ENCODE measurements around the gene PMEPA1. TPM values are rescaled to one million over a fixed set of nuclear protein-coding genes. Genes with fewer than 3 reads are reported as not detected.

PMEPA1 gene
- total RNA-seq, 1 donor, result 23.5 TPM

GRCh38 chr20:57663681-57664451, 45.9 kb downstream of the PMEPA1 start:
- Histone ChIP-seq H3K36me3 (ENCODE audit: insufficient read depth, low read length) (no peaks in the 10 kb centered on the region), H2AFZ (ENCODE audit: low read length) (no peak overlapping the region), H4K20me1 (ENCODE audit: insufficient read depth, low read length) (peaks cover 45% of the 10 kb centered on the region), H3K27me3 (ENCODE audit: insufficient read depth, low read length) (no peaks in the 10 kb centered on the region), H3K4me1 (ENCODE audit: insufficient read depth, low read length) (no peaks in the 10 kb centered on the region), H3K27ac (ENCODE audit: low read depth, low read length) (no peak overlapping the region), H3K79me2 (ENCODE audit: insufficient read depth, low read length) (peaks cover 7% of the 10 kb centered on the region), H3K4me3 (ENCODE audit: insufficient read depth, low read length) (no peak overlapping the region), H3K9me3 (ENCODE audit: low read depth, low read length) (no peaks in the 10 kb centered on the region), H3K4me2 (ENCODE audit: insufficient read depth, low read length) (no peak overlapping the region)
- no peak for TF ChIP-seq CTCF (IDR thresholded peaks at IDR 0.05; ENCODE audit: extremely low read depth, low read depth, low read length)
- DNase-seq (ENCODE audit: insufficient read length, low spot score, missing footprints), result peak; percentile 48

GRCh38 chr20:57663241-57663640, 46.6 kb downstream of the PMEPA1 start:
- H4K20me1 ChIP-seq (ENCODE audit: insufficient read depth, low read length), result peaks cover 41% of the 10 kb centered on the region

GRCh38 chr20:57662456-57663240, 47.2 kb downstream of the PMEPA1 start:
- Histone ChIP-seq H3K27me3 (ENCODE audit: insufficient read depth, low read length) (no peaks in the 10 kb centered on the region), H3K4me1 (ENCODE audit: insufficient read depth, low read length) (no peaks in the 10 kb centered on the region), H3K4me2 (ENCODE audit: insufficient read depth, low read length) (no peak overlapping the region), H4K20me1 (ENCODE audit: insufficient read depth, low read length) (peaks cover 37% of the 10 kb centered on the region), H3K79me2 (ENCODE audit: insufficient read depth, low read length) (peaks cover 7% of the 10 kb centered on the region), H3K27ac (ENCODE audit: low read depth, low read length) (no peak overlapping the region), H3K36me3 (ENCODE audit: insufficient read depth, low read length) (no peaks in the 10 kb centered on the region), H2AFZ (ENCODE audit: low read length) (no peak overlapping the region), H3K9me3 (ENCODE audit: low read depth, low read length) (no peaks in the 10 kb centered on the region), H3K4me3 (ENCODE audit: insufficient read depth, low read length) (no peak overlapping the region)
- no peak for TF ChIP-seq CTCF (IDR thresholded peaks at IDR 0.05; ENCODE audit: extremely low read depth, low read depth, low read length)
- peak; percentile 77 for DNase-seq (ENCODE audit: insufficient read length, low spot score, missing footprints)

More at GRCh38 chr20:57663241-57663640, 46.6 kb downstream of the PMEPA1 start:
- peaks cover 7% of the 10 kb centered on the region for H3K79me2 ChIP-seq (ENCODE audit: insufficient read depth, low read length)
- H3K9me3 ChIP-seq (ENCODE audit: low read depth, low read length), result no peaks in the 10 kb centered on the region
- no peaks in the 10 kb centered on the region for H3K27me3 ChIP-seq (ENCODE audit: insufficient read depth, low read length)
- no peak overlapping the region for H3K4me2 ChIP-seq (ENCODE audit: insufficient read depth, low read length)
- no peak for TF ChIP-seq CTCF (IDR thresholded peaks at IDR 0.05; ENCODE audit: extremely low read depth, low read depth, low read length)
- no peaks in the 10 kb centered on the region for H3K4me1 ChIP-seq (ENCODE audit: insufficient read depth, low read length)
- H3K4me3 ChIP-seq (ENCODE audit: insufficient read depth, low read length), result no peak overlapping the region
- H2AFZ ChIP-seq (ENCODE audit: low read length), result no peak overlapping the region
- H3K27ac ChIP-seq (ENCODE audit: low read depth, low read length), result no peak overlapping the region
- no peaks in the 10 kb centered on the region for H3K36me3 ChIP-seq (ENCODE audit: insufficient read depth, low read length)
- peak; percentile 62 for DNase-seq (ENCODE audit: insufficient read length, low spot score, missing footprints)
